ENCODE results near the gene CABP4.

The CABP4 gene

DNA sequence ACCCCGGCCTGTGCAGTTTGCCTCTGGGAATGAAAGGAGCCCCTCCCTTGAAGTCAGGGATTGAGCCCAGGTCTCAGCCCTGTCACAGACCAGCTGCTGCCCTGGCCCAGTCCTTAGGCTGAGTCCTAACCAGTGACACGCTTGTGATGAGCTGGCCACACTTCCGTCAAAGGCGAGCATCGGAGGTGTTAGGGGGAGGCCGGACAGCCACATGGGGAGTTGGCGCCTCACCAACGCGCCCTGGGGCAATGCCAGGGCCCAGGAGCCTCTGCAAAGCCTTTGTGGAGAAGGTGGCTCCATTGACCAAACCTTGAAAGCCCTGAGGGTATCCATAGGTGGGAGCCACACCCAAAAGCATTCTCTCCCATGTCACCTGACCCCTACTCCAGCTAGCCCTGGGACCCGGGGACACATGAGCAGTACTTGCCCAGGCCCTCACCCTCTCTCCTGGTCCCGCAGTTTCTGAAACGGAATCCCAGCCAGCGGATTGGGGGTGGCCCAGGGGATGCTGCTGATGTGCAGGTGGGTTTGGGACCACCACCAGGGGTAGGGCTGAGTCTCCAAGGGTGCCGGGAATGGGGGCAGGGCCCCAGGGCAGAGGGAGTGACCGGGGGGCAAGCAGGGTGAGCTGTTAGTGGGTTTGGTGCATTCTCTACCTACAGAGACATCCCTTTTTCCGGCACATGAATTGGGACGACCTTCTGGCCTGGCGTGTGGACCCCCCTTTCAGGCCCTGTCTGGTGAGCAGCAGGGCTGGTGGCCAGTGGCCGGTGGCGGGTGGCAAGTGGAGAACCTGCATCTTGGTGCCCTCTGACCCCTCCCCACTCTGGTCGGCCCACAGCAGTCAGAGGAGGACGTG lies 21.4 kb upstream of the CABP4 start:
- no peak for DNase-seq
- intact Hi-C loops (cut with DNase I), result no loop called here

DNA sequence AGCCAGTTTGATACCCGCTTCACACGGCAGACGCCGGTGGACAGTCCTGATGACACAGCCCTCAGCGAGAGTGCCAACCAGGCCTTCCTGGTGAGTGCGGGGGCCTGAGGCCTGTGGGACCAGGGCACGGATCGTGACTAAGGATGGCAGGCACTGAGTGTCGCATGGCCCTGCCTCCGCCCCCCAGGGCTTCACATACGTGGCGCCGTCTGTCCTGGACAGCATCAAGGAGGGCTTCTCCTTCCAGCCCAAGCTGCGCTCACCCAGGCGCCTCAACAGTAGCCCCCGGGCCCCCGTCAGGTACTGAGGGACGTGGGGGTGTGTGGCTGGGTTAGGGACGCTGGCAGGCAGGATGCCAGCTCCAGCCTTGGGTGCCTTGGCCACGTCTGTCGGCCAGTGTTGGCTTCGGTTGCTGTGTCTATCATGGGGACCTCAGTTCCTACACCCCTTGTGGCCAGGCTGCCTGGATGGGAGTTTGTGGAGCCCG lies 20.7 kb upstream of the CABP4 start:
- intact Hi-C loops (cut with DNase I), result no loop called here
- DNase-seq, result no peak

DNA sequence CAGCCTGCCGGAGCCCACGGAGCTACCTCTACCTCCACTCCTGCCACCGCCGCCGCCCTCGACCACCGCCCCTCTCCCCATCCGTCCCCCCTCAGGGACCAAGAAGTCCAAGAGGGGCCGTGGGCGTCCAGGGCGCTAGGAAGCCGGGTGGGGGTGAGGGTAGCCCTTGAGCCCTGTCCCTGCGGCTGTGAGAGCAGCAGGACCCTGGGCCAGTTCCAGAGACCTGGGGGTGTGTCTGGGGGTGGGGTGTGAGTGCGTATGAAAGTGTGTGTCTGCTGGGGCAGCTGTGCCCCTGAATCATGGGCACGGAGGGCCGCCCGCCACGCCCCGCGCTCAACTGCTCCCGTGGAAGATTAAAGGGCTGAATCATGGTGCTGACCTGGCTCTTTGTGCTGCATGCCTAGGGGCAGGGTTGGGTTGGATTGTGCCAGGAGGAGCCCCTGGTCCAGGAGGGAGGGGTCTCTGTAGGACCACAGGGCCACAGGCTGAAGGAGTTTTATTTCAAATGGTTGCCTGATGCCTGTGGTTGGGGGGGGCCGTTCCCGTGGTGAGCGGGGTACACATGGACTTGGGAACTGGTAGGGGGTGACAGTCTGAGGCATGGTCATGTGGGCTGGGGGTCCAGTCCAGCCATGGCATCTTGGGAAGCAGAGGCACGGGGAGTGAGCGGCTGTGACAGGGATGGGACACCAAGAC lies 20.0 kb upstream of the CABP4 start:
- DNase-seq, result no peak
- intact Hi-C loops (cut with DNase I), result no loop called here

DNA sequence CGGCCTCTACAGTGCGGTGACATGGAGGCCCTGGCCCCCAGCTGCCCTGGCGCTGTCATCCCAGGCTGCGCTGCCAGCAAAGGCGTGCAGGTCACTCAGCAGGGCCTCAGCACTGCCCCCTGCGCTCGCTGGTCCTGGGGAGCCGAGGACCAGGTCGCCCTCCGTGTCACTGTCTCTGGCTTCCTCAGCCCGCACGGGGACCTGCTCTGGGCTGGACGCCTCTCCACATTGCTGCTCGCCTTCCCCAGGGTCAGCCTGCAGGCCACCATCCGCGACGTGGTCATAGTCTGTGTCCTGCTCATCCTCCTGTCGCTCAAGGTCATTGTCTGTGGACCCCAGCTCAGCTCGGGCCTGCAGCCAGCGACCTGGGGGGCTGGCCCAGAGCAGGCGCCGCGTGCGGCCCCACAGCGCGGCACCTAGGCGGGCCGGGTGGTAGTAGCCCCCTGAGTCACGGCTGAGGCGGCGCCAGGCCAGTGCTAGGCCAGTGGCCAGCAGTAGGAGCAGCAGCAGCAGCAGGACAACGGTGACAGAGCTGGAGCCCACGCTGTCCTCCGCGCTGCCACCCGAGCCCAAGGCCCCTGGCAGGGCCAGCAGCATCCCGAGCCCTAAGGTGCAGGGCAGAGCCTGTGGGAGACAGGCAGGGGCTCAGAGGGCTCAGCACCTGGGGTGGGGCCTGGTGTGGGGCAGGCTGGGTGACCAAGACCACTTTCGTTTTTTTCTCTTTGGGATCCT lies 19.3 kb upstream of the CABP4 start:
- no peak for DNase-seq
- intact Hi-C loops (cut with DNase I), result no loop called here

DNA sequence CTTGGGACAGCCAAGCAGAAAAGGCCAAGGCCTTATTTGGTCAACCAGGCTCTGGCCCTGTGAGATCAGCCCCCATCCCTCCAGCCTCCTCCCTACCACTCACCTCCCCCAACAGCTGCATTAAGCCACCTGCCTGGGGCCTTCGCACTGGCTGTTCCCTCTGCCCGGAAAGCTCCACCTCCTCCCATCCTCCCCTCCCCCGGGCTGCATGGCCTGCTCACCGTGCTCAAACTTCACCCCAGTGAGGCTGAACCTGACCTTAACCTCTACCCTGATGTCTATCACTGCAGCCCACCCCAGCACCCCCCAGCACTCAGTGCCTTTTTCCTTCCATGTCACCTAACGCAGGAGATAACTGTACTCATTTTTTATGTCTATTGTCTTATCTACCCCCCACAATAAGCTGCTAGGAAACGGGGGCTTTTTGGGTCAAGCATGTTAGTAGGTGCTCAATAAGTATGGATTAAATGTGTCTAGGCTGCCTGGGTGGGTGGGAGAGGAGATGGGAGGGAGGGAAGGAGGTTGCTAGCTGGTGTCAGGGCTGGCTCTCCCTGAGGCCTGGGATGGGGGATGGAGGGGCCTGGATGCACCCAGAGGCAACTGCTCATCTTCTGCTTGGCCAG lies 18.6 kb upstream of the CABP4 start:
- DNase-seq, result no peak
- intact Hi-C loops (cut with DNase I), result no loop called here

DNA sequence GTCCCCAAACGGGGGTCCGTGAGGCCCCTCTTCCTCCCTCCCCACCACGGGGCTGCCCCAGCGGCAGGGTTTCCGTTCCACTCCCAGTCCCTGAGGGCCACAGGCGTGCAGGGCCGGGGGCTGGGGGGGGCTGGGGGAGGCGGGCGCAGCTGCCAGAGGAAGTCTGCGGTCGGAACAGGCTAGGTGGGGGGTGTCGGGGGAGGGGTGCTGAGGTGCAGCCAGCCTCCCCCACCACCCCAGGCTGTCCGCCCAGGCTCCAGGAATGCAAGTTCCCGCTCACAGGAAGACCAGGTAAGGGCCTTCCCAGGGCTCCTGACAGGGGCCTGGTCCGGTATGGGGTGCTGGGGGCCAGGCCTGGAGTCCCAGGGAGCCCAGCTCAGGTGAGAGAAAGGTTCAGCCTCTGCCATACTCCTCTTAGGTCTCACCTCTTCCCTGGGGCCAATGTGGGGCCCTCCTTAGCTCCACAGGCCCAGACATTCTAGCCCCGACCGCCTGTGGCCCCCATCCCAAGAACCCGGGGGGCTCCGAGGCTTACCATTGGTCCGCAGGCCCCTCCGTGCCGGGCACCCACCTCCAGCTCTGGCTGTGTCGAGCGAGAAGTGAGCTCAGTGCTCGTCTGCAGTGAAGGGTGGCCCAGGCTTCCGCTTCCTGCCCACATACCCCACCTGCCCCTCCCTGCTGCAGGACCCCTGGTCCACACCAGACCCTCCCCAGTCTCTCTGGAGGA lies 17.9 kb upstream of the CABP4 start, which contains the start of gene PTPRCAP:
Gene PTPRCAP (minus strand): TSS at position 601 of the 727 bp plus-strand sequence. CDS start 63 bp downstream, at position 538.
- intact Hi-C loops (cut with DNase I), result no loop called here
- DNase-seq, result no peak

DNA sequence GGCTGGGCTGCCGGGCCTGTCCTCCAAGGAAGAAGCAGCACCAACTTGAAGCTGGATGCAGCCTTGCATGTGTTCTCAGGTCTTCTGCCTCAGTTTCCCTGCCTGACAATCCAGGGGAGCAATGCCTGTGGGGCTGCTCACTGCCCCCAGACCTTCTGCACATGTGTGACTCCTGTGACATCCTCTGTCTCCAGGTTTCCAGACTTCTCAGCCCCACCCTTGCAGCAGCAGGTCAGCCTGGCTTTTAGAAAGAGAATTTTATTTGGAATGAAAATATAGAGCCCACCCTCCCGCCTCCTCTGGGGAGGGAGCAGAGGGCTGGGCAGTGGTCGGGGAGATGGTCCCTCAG lies 17.4 kb upstream of the CABP4 start:
- intact Hi-C loops (cut with DNase I), result no loop called here
- DNase-seq, result no peak

DNA sequence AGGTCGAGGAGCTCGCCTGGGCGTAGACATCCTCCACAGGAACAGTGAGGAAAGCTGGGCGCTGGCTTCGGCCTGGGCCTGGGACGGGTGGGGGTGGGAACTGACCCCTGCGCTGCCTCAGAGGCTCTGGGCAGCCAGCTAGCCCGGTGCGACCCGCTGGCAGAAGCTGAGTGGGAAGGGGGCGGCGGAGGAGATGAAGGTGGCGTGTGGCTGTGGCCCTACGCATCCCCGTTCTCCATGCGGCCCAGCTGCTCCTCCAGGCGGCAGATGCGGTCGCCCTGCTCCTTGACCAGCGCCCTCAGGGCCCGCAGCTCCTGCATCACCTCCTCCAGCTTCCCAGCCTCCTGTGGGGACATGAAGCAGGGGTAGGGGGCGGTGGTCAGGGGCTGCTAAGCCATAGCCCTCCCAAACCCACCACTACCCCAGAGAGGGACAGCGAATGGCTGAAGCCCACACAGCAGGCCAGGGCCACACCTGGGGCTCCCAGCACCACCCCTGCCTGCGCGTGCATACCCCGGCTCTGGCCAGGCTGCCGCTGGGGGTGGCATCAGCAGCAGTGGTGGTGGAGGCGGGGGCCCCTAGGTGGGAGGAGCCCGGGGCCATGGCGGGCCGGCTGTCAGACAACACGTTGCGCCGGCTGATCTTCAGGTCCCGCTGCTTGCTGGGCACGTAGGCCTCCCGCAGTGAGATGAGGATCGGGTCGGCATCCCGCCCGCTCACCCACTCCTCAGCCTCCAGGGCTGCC lies 16.8 kb upstream of the CABP4 start:
- DNase-seq, result no peak
- intact Hi-C loops (cut with DNase I), result no loop called here

DNA sequence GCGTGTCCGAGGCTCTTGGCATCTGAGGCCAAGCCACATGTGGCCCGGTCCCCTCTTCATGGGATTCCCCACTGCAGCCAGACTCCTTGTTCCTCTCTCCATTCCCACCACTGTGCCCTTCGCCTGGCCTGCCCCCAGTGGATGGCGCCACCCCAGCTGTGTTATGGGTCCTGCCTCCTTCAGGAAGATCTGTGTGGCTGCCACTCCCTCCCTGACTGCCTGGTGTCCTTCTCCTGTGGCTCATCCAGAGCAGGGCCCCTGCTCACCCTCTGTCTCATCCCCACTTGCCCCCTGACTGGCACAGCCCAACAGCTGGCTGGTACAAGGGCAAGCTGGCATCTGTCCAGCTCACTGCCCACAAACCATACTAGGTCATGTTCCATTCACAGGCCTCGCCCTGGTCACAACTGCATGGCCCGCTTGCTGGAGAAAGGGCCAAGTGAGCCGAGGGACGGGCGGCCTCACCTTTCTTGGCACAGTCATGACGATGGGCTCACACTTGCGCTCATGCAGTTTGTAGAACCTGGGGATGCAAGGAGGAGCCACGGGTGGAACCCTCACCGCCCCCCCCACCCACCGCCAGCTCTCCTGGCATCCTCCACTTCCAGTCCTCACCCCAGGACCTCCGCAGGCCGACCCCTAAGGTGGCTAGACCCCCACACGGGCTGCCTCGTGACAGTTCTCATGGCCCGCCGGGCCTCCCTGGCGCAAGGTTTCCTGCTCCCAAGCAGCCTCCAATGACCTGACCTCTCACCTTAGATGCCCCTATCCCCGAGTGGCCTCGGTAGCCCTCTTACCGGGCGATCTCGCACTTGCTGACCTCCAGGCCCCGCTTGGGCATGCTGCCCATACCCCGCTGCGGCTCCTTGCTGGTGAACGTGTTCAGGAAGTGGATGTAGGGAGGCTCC lies 15.6 kb upstream of the CABP4 start:
- peak in 8 of 42 donors; percentile 24 to 72 (median 46) for DNase-seq
- intact Hi-C loops (cut with DNase I), result no loop called here

DNA sequence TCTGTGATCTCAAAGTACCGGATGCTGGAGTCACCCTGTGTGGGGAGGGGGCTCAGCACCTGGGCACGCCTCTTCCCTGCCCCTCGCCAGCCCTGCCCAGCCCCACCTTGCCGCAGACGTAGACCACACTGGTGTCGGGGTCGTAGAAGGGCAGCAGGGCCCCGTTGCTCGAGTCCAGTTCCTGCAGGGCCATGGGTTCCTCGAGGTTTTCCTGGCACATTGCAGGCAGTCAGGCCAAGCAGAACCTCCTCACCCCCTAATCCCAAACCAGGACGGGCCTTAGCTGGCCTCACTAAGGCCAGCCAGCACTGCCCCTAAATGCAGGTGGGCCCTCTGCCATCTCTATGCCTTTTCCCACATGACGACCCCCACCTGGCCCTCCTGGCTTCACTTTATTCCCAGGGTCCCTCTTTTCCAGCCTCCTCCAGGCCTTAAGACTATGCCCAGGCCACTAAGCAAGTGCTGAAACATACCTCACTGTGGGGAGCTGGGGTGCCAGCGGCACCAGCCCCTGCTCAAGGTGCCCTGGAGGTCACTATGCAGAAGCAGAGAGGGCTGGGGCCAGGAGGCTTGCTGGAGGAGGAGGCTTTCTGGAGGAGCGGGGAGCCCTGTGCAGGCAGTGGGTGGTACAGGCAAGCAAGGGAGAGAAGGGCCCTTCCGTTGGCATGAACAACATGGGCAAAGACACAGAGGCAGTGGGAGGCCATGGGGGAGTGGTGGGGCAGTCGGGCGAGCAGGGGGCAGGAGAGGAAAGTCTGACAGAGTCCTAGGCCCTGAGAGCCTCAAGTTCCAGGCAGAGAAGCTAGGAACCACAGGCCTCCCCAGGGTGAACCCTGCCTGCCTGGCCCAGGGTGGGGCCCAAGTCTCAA lies 14.7 kb upstream of the CABP4 start:
- no peak for DNase-seq
- intact Hi-C loops (cut with DNase I), result no loop called here

DNA sequence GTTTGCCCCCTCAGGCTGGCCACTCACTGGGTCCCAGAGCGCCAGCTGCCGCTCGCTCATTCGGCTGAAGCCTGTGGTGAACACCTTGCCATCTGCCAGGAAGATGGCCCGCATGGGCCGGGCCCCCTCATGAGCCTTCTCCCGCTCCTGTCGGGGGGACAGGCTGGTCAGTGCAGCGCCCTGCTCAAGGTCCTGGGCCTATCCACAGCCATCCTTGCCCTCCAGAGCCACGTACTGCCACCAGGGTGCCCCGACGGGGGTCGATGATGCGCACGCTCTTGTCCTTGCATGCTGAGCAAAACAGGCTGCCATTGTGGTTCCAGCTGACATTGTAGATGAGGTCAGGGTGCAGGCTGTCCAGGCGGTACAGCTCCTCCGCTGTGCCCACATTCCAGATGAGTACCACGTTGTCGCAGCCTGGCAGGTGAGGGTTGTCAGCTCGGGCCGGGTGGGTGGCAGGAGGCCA lies 14.0 kb upstream of the CABP4 start:
- DNase-seq, result no peak

DNA sequence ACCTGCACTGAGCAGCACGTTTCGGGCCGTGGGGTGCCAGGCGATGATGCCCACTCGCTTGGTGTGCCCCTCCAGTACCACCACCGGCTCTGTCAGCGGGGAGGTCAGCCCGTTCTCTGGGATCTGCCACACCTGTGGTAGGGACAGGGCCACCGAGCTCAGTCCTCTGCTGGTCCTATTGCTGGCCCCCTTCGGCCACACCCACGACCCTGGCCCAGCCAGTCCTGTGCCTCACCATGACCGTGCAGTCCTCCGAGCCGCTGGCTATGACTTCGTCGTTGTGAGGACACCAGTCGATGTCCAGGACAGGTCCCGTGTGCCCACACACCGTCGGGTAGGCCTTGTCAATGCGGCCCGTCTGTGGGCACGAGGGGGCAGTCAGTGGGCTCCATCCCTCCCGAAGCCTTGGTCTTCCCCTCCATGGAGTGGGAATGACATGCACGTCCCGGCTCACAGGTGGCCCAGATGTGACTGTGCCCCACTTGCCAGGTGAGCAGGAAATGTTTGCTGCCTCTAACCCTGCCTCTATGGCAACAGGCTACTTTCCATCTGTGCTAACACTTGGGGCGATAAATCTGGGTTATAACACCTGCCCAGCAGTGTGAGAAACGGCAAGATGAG lies 13.3 kb upstream of the CABP4 start:
- intact Hi-C loops (cut with DNase I), result no loop called here
- no peak for DNase-seq

More for the DNA sequence above, 14.0 kb upstream of the CABP4 start:
- intact Hi-C loops (cut with DNase I), result no loop called here

DNA sequence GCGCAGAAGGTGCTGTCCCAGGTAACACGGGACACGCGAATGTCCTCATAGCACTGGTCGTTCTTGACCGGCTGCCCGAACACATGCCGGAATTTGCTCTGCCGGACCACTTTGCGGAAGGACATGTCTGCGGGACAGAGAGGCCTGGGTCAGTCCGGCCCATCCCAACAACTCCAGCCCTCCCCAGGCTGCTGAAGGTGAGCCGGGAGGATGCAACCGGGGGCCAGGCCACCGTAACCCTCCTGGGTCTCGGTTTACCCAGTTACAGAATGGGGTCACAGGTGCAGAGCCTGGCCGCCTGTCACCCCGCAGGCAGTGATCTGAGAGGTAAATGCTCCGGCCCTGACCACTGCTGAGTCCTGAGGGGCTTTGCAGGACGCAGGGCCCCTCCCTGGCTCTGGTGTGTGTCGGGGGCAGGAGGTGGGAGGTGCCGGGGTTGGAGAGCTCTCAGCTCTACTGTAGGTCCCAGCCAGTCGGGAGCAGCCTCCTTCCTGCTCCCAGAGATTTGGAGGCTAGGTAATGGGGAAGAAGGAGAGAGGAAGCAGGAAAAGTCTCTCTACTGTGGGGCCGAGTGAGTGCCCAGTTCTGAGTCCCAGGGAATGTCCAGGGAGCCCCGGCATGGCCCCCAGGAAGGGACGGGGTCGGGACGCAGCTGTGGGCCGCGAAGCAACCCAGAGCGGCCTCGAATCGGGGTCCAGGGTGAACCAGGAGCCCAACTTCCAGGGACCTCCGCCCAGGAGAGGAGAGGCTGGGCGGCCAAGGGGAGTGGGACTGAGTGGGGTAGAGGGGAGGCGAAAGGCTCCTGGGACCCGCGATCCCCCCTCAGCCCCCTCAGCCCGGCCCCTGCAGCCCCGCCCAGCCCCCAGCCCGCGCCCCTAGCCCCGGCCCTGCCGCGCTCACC lies 12.4 kb upstream of the CABP4 start:
- intact Hi-C loops (cut with DNase I), result no loop called here
- DNase-seq, result no peak

DNA sequence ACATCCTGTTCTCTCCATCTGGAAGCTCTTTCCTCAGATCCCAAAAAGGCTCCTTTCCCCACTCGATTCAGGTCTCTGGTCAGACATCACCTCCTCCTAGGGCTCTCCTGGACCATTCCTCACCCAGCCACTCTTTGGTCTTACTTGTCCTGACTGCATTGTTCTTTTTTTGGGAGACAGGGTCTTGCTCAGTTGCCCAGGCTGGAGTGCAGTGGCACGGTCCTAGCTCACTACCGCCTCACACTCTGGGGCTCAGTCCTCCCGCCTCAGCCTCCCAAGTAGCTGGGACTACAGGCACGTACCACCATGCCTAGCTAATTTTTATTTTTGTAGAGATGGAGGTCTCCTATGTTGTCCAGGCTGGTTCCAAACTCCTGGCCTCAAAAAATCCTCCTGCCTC lies 9.6 kb upstream of the CABP4 start:
- no peak for DNase-seq
- intact Hi-C loops (cut with DNase I), result no loop called here

DNA sequence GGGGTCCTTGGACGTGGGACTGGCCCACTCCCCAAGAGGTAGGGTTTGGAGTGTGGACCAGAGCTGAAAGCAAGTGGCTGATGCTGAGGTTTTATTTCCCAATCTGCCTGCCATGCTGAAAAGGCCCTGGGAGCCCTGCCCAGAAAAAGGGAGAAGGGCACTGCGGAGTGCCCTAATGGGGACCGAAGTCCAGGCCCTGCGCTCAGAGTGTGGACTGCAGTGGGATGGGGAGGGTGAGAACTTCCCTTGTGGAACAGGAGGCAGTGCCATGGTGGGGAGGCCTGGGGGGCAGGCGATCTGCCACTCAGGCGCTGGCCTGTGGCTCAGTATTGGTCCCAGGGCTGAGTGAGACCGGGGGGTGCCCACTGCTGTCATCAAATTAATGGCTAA lies 6.9 kb upstream of the CABP4 start:
- DNase-seq, result no peak
- intact Hi-C loops (cut with DNase I), result no loop called here
